ENCODE measurements around the gene SCFD1.

The SCFD1 gene

DNA sequence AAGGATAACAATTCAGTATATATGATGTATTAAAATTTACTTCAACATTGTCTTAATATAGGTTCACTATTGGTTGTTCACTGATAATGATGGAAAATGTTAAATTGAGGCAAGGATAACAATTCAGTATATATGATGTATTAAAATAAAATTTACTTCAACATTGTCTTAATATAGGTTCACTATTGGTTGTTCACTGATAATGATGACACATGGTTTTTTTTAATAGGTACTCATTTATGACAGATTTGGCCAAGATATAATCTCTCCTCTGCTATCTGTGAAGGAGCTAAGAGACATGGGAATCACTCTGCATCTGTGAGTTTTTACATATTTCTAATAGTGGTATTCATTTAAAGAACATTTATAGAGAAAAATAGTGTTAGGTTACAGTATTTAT lies 8.1 kb downstream of the SCFD1 start:
- H3K4me3 ChIP-seq (ENCODE audit: insufficient read depth in 1 of 2, low read depth in 1 of 2, low read length in 2 of 2), result no peak overlapping the region

GRCh38 chr14:30632730-30633129 lies 10.6 kb downstream of the SCFD1 start:
- H4K91ac ChIP-seq (ENCODE audit: low read length), result no peak overlapping the region
- H3K23ac ChIP-seq (ENCODE audit: low read length in 2 of 2), result no peak overlapping the region
- H3K27ac ChIP-seq (ENCODE audit: low read length, poor library complexity, severe bottlenecking), result no peak overlapping the region
- H2BK5ac ChIP-seq (ENCODE audit: low read depth, low read length, poor library complexity, severe bottlenecking), result no peak overlapping the region
- no peak overlapping the region for H2BK12ac ChIP-seq (ENCODE audit: low read length in 2 of 2)
- H2AK5ac ChIP-seq (ENCODE audit: low read length, severe bottlenecking), result no peak overlapping the region
- H4K8ac ChIP-seq (ENCODE audit: low read length), result no peak overlapping the region
- H3K4me3 ChIP-seq (ENCODE audit: insufficient read depth in 1 of 2, low read depth in 1 of 2, low read length in 2 of 2), result no peak overlapping the region
- no peaks in the 10 kb centered on the region for H3K27me3 ChIP-seq (ENCODE audit: control insufficient read depth in 1 of 2, insufficient read depth in 1 of 2, low read length in 2 of 2)
- no peak overlapping the region for H3K14ac ChIP-seq (ENCODE audit: low read length in 2 of 2)
- H3K18ac ChIP-seq (ENCODE audit: low read depth in 1 of 2, low read length in 2 of 2), result no peak overlapping the region
- no peak overlapping the region for H3K9ac ChIP-seq (ENCODE audit: low read length)
- peaks cover 8% of the 10 kb centered on the region for H3K79me1 ChIP-seq (replicated peaks; ENCODE audit: low read length, poor library complexity, severe bottlenecking)
- H3K9me3 ChIP-seq (ENCODE audit: control insufficient read depth, low read length), result no peaks in the 10 kb centered on the region
- peaks cover 7 to 82% of the 10 kb centered on the region in 2 experiments for H3K36me3 ChIP-seq (ENCODE audit: control insufficient read depth in 1 of 2, insufficient read depth in 2 of 2, low read depth in 1 of 2, low read length in 2 of 2)
- H3K4me2 ChIP-seq (ENCODE audit: low read length, poor library complexity, severe bottlenecking), result no peak overlapping the region
- H2BK15ac ChIP-seq (ENCODE audit: low read depth, poor library complexity, severe bottlenecking), result no peak overlapping the region
- H2BK120ac ChIP-seq (ENCODE audit: low read depth, low read length), result no peak overlapping the region
- no peak overlapping the region for H2AFZ ChIP-seq (ENCODE audit: low read depth, low read length)
- 100% methylated on average over 1 of the region's 1 CpG for WGBS
- H3K4me1 ChIP-seq (ENCODE audit: control insufficient read depth, insufficient read depth, low read depth, low read length), result no peaks in the 10 kb centered on the region
- DNase-seq, result no peak
- no peak overlapping the region for H3K4ac ChIP-seq (ENCODE audit: low read depth in 1 of 2, low read length in 2 of 2)

More for the DNA sequence above, 8.1 kb downstream of the SCFD1 start:
- Histone ChIP-seq H3K27ac (ENCODE audit: low read length, poor library complexity, severe bottlenecking) (no peak overlapping the region), H2BK5ac (ENCODE audit: low read depth, low read length, poor library complexity, severe bottlenecking) (no peak overlapping the region), H2BK15ac (ENCODE audit: low read depth, poor library complexity, severe bottlenecking) (no peak overlapping the region), H3K23ac (ENCODE audit: low read length in 2 of 2) (no peak overlapping the region), H3K4ac (ENCODE audit: low read depth in 1 of 2, low read length in 2 of 2) (no peak overlapping the region), H2BK12ac (ENCODE audit: low read length in 2 of 2) (no peak overlapping the region), H3K4me1 (ENCODE audit: control insufficient read depth, insufficient read depth, low read depth, low read length) (peaks cover 5% of the 10 kb centered on the region), H3K36me3 (ENCODE audit: control insufficient read depth in 1 of 2, insufficient read depth in 2 of 2, low read depth in 1 of 2, low read length in 2 of 2) (peaks cover 7 to 59% of the 10 kb centered on the region in 2 experiments), H2AFZ (ENCODE audit: low read depth, low read length) (no peak overlapping the region), H3K18ac (ENCODE audit: low read depth in 1 of 2, low read length in 2 of 2) (no peak overlapping the region), H2BK120ac (ENCODE audit: low read depth, low read length) (no peak overlapping the region), H3K14ac (ENCODE audit: low read length in 2 of 2) (no peak overlapping the region), H4K91ac (ENCODE audit: low read length) (no peak overlapping the region), H2AK5ac (ENCODE audit: low read length, severe bottlenecking) (no peak overlapping the region), H4K8ac (ENCODE audit: low read length) (no peak overlapping the region), H3K9ac (ENCODE audit: low read length) (no peak overlapping the region), H3K79me1 (replicated peaks; ENCODE audit: low read length, poor library complexity, severe bottlenecking) (peaks cover 6% of the 10 kb centered on the region), H3K4me2 (ENCODE audit: low read length, poor library complexity, severe bottlenecking) (no peak overlapping the region), H3K27me3 (ENCODE audit: control insufficient read depth in 1 of 2, insufficient read depth in 1 of 2, low read length in 2 of 2) (no peaks in the 10 kb centered on the region), H3K9me3 (ENCODE audit: control insufficient read depth, low read length) (no peaks in the 10 kb centered on the region)
- DNase-seq, result no peak

- Histone ChIP-seq H4K91ac (ENCODE audit: low read length) (no peak overlapping the region), H2AFZ (ENCODE audit: low read depth, low read length) (no peak overlapping the region), H3K4me1 (ENCODE audit: control insufficient read depth, insufficient read depth, low read depth, low read length) (no peaks in the 10 kb centered on the region), H3K27me3 (ENCODE audit: control insufficient read depth in 1 of 2, insufficient read depth in 1 of 2, low read length in 2 of 2) (no peaks in the 10 kb centered on the region), H3K14ac (ENCODE audit: low read length in 2 of 2) (no peak overlapping the region), H2BK120ac (ENCODE audit: low read depth, low read length) (no peak overlapping the region), H3K23ac (ENCODE audit: low read length in 2 of 2) (no peak overlapping the region), H2BK12ac (ENCODE audit: low read length in 2 of 2) (no peak overlapping the region), H3K18ac (ENCODE audit: low read depth in 1 of 2, low read length in 2 of 2) (no peak overlapping the region), H3K36me3 (ENCODE audit: control insufficient read depth in 1 of 2, insufficient read depth in 2 of 2, low read depth in 1 of 2, low read length in 2 of 2) (peaks cover 9 to 89% of the 10 kb centered on the region in 2 experiments), H4K8ac (ENCODE audit: low read length) (no peak overlapping the region), H3K9me3 (ENCODE audit: control insufficient read depth, low read length) (peaks cover 2% of the 10 kb centered on the region), H2BK15ac (ENCODE audit: low read depth, poor library complexity, severe bottlenecking) (no peak overlapping the region), H3K27ac (ENCODE audit: low read length, poor library complexity, severe bottlenecking) (no peak overlapping the region), H2AK5ac (ENCODE audit: low read length, severe bottlenecking) (no peak overlapping the region), H3K4me3 (ENCODE audit: insufficient read depth in 1 of 2, low read depth in 1 of 2, low read length in 2 of 2) (no peak overlapping the region), H3K9ac (ENCODE audit: low read length) (no peak overlapping the region), H3K79me1 (replicated peaks; ENCODE audit: low read length, poor library complexity, severe bottlenecking) (peaks cover 8% of the 10 kb centered on the region), H2BK5ac (ENCODE audit: low read depth, low read length, poor library complexity, severe bottlenecking) (no peak overlapping the region), H3K4me2 (ENCODE audit: low read length, poor library complexity, severe bottlenecking) (no peak overlapping the region), H3K4ac (ENCODE audit: low read depth in 1 of 2, low read length in 2 of 2) (no peak overlapping the region)
- WGBS, result 98% methylated on average over 3 of the region's 3 CpGs
- no peak for DNase-seq
Measured at GRCh38 chr14:30638926-30639325, 16.8 kb downstream of the SCFD1 start.

GRCh38 chr14:30641207-30641606 lies 19.1 kb downstream of the SCFD1 start:
- WGBS, result no CpG with 5 or more reads among the region's 1 CpG

More at GRCh38 chr14:30641207-30641606, 19.1 kb downstream of the SCFD1 start:
- DNase-seq, result no peak
- no peak overlapping the region for H3K27ac ChIP-seq (ENCODE audit: low read length, poor library complexity, severe bottlenecking)
- no peak overlapping the region for H2BK5ac ChIP-seq (ENCODE audit: low read depth, low read length, poor library complexity, severe bottlenecking)
- no peak overlapping the region for H2BK15ac ChIP-seq (ENCODE audit: low read depth, poor library complexity, severe bottlenecking)
- no peak overlapping the region for H3K9ac ChIP-seq (ENCODE audit: low read length)
- H3K18ac ChIP-seq (ENCODE audit: low read depth in 1 of 2, low read length in 2 of 2), result no peak overlapping the region
- no peak overlapping the region for H3K4me2 ChIP-seq (ENCODE audit: low read length, poor library complexity, severe bottlenecking)
- H3K27me3 ChIP-seq (ENCODE audit: control insufficient read depth in 1 of 2, insufficient read depth in 1 of 2, low read length in 2 of 2), result no peaks in the 10 kb centered on the region
- H2BK12ac ChIP-seq (ENCODE audit: low read length in 2 of 2), result no peak overlapping the region
- no peak overlapping the region for H2BK120ac ChIP-seq (ENCODE audit: low read depth, low read length)
- no peak overlapping the region for H4K91ac ChIP-seq (ENCODE audit: low read length)
- no peak overlapping the region for H3K23ac ChIP-seq (ENCODE audit: low read length in 2 of 2)
- no peak overlapping the region for H3K4ac ChIP-seq (ENCODE audit: low read depth in 1 of 2, low read length in 2 of 2)
- H3K9me3 ChIP-seq (ENCODE audit: control insufficient read depth, low read length), result peaks cover 18% of the 10 kb centered on the region
- peaks cover 8% of the 10 kb centered on the region for H3K79me1 ChIP-seq (replicated peaks; ENCODE audit: low read length, poor library complexity, severe bottlenecking)
- peaks cover 11 to 87% of the 10 kb centered on the region in 2 experiments for H3K36me3 ChIP-seq (ENCODE audit: control insufficient read depth in 1 of 2, insufficient read depth in 2 of 2, low read depth in 1 of 2, low read length in 2 of 2)
- H3K4me1 ChIP-seq (ENCODE audit: control insufficient read depth, insufficient read depth, low read depth, low read length), result no peaks in the 10 kb centered on the region
- no peak overlapping the region for H2AFZ ChIP-seq (ENCODE audit: low read depth, low read length)
- H3K4me3 ChIP-seq (ENCODE audit: insufficient read depth in 1 of 2, low read depth in 1 of 2, low read length in 2 of 2), result no peak overlapping the region
- no peak overlapping the region for H3K14ac ChIP-seq (ENCODE audit: low read length in 2 of 2)
- no peak overlapping the region for H2AK5ac ChIP-seq (ENCODE audit: low read length, severe bottlenecking)
- H4K8ac ChIP-seq (ENCODE audit: low read length), result no peak overlapping the region
